ENCODE results near the gene C4A.
"Not testable (repeated sequence)": the region's sequence is repeated elsewhere in the genome, so short reads cannot be mapped to it uniquely, and the experiment has no call there.

DNA sequence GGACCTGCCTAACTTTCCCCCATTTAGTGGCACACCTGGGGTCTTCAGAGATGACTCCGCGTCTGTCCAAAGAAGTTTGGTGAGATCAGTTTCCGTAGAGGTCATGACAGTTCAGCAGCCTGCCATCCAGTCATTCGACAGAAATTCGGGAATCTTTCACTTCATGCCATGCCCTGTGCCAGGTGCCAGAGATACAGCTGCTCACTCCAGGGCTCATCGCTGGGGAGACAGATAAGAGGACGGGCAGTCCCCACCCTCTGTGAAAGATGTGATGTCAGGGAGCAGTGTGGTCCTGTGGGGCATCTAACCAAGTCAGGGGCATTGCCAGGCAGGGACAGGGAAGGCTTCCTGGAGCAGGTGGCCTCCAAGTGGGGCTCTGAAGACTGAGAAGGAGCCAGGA, 21.4 kb downstream of the C4A start:
- TF ChIP-seq, protein P1, sequence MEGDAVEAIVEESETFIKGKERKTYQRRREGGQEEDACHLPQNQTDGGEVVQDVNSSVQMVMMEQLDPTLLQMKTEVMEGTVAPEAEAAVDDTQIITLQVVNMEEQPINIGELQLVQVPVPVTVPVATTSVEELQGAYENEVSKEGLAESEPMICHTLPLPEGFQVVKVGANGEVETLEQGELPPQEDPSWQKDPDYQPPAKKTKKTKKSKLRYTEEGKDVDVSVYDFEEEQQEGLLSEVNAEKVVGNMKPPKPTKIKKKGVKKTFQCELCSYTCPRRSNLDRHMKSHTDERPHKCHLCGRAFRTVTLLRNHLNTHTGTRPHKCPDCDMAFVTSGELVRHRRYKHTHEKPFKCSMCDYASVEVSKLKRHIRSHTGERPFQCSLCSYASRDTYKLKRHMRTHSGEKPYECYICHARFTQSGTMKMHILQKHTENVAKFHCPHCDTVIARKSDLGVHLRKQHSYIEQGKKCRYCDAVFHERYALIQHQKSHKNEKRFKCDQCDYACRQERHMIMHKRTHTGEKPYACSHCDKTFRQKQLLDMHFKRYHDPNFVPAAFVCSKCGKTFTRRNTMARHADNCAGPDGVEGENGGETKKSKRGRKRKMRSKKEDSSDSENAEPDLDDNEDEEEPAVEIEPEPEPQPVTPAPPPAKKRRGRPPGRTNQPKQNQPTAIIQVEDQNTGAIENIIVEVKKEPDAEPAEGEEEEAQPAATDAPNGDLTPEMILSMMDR (conservative IDR thresholded peaks at IDR 0.05; ENCODE audit: low read length): not testable (repeated sequence)
- TF ChIP-seq EZH2phosphoT487 (IDR thresholded peaks at IDR 0.05; ENCODE audit: borderline replicate concordance, low read depth, low read length): not testable (repeated sequence)
